ENCODE results near the gene USP25. TPM values are rescaled to one million over a fixed set of nuclear protein-coding genes. Genes with fewer than 3 reads are reported as not detected.

USP25 gene
- total RNA-seq, 1 donor from 2014 or later: 29.2 TPM

GRCh38 chr21:15768853-15769252 lies 39.1 kb downstream of the USP25 start:
- no peaks in the 10 kb centered on the region for H3K36me3 ChIP-seq
- DNase-seq (ENCODE audit: low spot score in 2 of 2): no peak
- intact Hi-C loops (cut with DNase I): no loop called here
- no peak overlapping the region for H3K27ac ChIP-seq
- TF ChIP-seq CTCF (IDR thresholded peaks at IDR 0.05): no peak
- no peaks in the 10 kb centered on the region for H3K9me3 ChIP-seq
- H3K4me3 ChIP-seq: no peak overlapping the region
- H3K27me3 ChIP-seq: no peaks in the 10 kb centered on the region
- H3K4me1 ChIP-seq: peaks cover 0 to 10% of the 10 kb centered on the region in 2 donors

- no peak overlapping the region for H3K27ac ChIP-seq
- no peaks in the 10 kb centered on the region for H3K27me3 ChIP-seq
- H3K9me3 ChIP-seq: no peaks in the 10 kb centered on the region
- H3K4me1 ChIP-seq: peaks cover 0 to 10% of the 10 kb centered on the region in 2 donors
- no peak for TF ChIP-seq CTCF (IDR thresholded peaks at IDR 0.05)
- intact Hi-C loops (cut with DNase I): no loop called here
- no peaks in the 10 kb centered on the region for H3K36me3 ChIP-seq
- H3K4me3 ChIP-seq: no peak overlapping the region
- no peak for DNase-seq (ENCODE audit: low spot score in 2 of 2)
Measured at GRCh38 chr21:15771311-15771710, 41.5 kb downstream of the USP25 start.

GRCh38 chr21:15772654-15773053 lies 42.9 kb downstream of the USP25 start:
- intact Hi-C loops (cut with DNase I): no loop called here
- H3K9me3 ChIP-seq: no peaks in the 10 kb centered on the region
- H3K4me1 ChIP-seq: no peaks in the 10 kb centered on the region
- no peaks in the 10 kb centered on the region for H3K27me3 ChIP-seq
- H3K4me3 ChIP-seq: no peak overlapping the region
- no peak for DNase-seq (ENCODE audit: low spot score in 2 of 2)
- H3K27ac ChIP-seq: no peak overlapping the region
- TF ChIP-seq CTCF (IDR thresholded peaks at IDR 0.05): no peak
- H3K36me3 ChIP-seq: no peaks in the 10 kb centered on the region

- Histone ChIP-seq H3K9me3 (no peaks in the 10 kb centered on the region), H3K4me3 (no peak overlapping the region), H3K36me3 (no peaks in the 10 kb centered on the region), H3K27ac (no peak overlapping the region), H3K4me1 (no peaks in the 10 kb centered on the region), H3K27me3 (no peaks in the 10 kb centered on the region)
- intact Hi-C loops (cut with DNase I): no loop called here
- DNase-seq (ENCODE audit: low spot score in 2 of 2): no peak
- no peak for TF ChIP-seq CTCF (IDR thresholded peaks at IDR 0.05)
Measured at GRCh38 chr21:15774590-15774989, 44.8 kb downstream of the USP25 start.

- DNase-seq (ENCODE audit: low spot score in 2 of 2): no peak
- no peak overlapping the region for H3K27ac ChIP-seq
- no peaks in the 10 kb centered on the region for H3K27me3 ChIP-seq
- H3K9me3 ChIP-seq: no peaks in the 10 kb centered on the region
- H3K4me3 ChIP-seq: no peak overlapping the region
- intact Hi-C loops (cut with DNase I): no loop called here
- H3K36me3 ChIP-seq: no peaks in the 10 kb centered on the region
- TF ChIP-seq CTCF (IDR thresholded peaks at IDR 0.05): no peak
- no peaks in the 10 kb centered on the region for H3K4me1 ChIP-seq
Measured at GRCh38 chr21:15775291-15775690, 45.5 kb downstream of the USP25 start.

GRCh38 chr21:15775981-15776380 lies 46.2 kb downstream of the USP25 start:
- TF ChIP-seq CTCF (IDR thresholded peaks at IDR 0.05): no peak
- no peaks in the 10 kb centered on the region for H3K27me3 ChIP-seq
- no peak for DNase-seq (ENCODE audit: low spot score in 2 of 2)
- H3K4me3 ChIP-seq: no peak overlapping the region
- H3K4me1 ChIP-seq: no peaks in the 10 kb centered on the region
- no peak overlapping the region for H3K27ac ChIP-seq
- intact Hi-C loops (cut with DNase I): no loop called here
- H3K36me3 ChIP-seq: peaks cover 0 to 5% of the 10 kb centered on the region in 2 donors
- no peaks in the 10 kb centered on the region for H3K9me3 ChIP-seq

All from ascending aorta (tissue), 2 donors.